ENCODE data around the gene CDC42EP2.

Gene CDC42EP2

GRCh38 chr11:65310215-65310614 is 4.5 kb upstream of the CDC42EP2 start:
- DNase-seq (ENCODE audit: extremely low read depth, insufficient read length), result no peak
- Histone ChIP-seq H3K36me3 (ENCODE audit: control insufficient read depth, insufficient read depth, low read length) (no peaks in the 10 kb centered on the region), H3K4me3 (replicated peaks; ENCODE audit: low read depth, low read length) (no peak overlapping the region), H3K27me3 (replicated peaks; ENCODE audit: control insufficient read depth, insufficient read depth, low read length) (no peaks in the 10 kb centered on the region)
- no peak for TF ChIP-seq CTCF (IDR thresholded peaks at IDR 0.05; ENCODE audit: insufficient read depth, low read length, poor library complexity, severe bottlenecking)

GRCh38 chr11:65310736-65311135 is 3.9 kb upstream of the CDC42EP2 start:
- Histone ChIP-seq H3K4me3 (replicated peaks; ENCODE audit: low read depth, low read length) (no peak overlapping the region), H3K27me3 (replicated peaks; ENCODE audit: control insufficient read depth, insufficient read depth, low read length) (no peaks in the 10 kb centered on the region), H3K36me3 (ENCODE audit: control insufficient read depth, insufficient read depth, low read length) (no peaks in the 10 kb centered on the region)
- no peak for DNase-seq (ENCODE audit: extremely low read depth, insufficient read length)
- TF ChIP-seq CTCF (IDR thresholded peaks at IDR 0.05; ENCODE audit: insufficient read depth, low read length, poor library complexity, severe bottlenecking), result no peak

GRCh38 chr11:65311170-65311678 is 3.4 kb upstream of the CDC42EP2 start:
- no peak for DNase-seq (ENCODE audit: extremely low read depth, insufficient read length)
- H3K36me3 ChIP-seq (ENCODE audit: control insufficient read depth, insufficient read depth, low read length), result no peaks in the 10 kb centered on the region
- TF ChIP-seq CTCF (IDR thresholded peaks at IDR 0.05; ENCODE audit: insufficient read depth, low read length, poor library complexity, severe bottlenecking), result no peak
- no peaks in the 10 kb centered on the region for H3K27me3 ChIP-seq (replicated peaks; ENCODE audit: control insufficient read depth, insufficient read depth, low read length)
- H3K4me3 ChIP-seq (replicated peaks; ENCODE audit: low read depth, low read length), result no peak overlapping the region

GRCh38 chr11:65315204-65315865 is 669 bp downstream of the CDC42EP2 start:
- peak; percentile 99 for TF ChIP-seq CTCF (IDR thresholded peaks at IDR 0.05; ENCODE audit: insufficient read depth, low read length, poor library complexity, severe bottlenecking)
- H3K4me3 ChIP-seq (replicated peaks; ENCODE audit: low read depth, low read length), result peak overlapping the region; percentile 83
- DNase-seq (ENCODE audit: extremely low read depth, insufficient read length), result peak; percentile 81
- H3K27me3 ChIP-seq (replicated peaks; ENCODE audit: control insufficient read depth, insufficient read depth, low read length), result no peaks in the 10 kb centered on the region
- no peaks in the 10 kb centered on the region for H3K36me3 ChIP-seq (ENCODE audit: control insufficient read depth, insufficient read depth, low read length)

GRCh38 chr11:65315866-65316226 is 1.2 kb downstream of the CDC42EP2 start:
- TF ChIP-seq CTCF (IDR thresholded peaks at IDR 0.05; ENCODE audit: insufficient read depth, low read length, poor library complexity, severe bottlenecking), result no peak
- Histone ChIP-seq H3K27me3 (replicated peaks; ENCODE audit: control insufficient read depth, insufficient read depth, low read length) (no peaks in the 10 kb centered on the region), H3K36me3 (ENCODE audit: control insufficient read depth, insufficient read depth, low read length) (no peaks in the 10 kb centered on the region), H3K4me3 (replicated peaks; ENCODE audit: low read depth, low read length) (peak overlapping the region; percentile 83)
- no peak for DNase-seq (ENCODE audit: extremely low read depth, insufficient read length)
